Stimulated activated CD8-positive, alpha-beta memory T cell treated with anti-CD3 and anti-CD28 coated beads, Interleukin-4, amount 100 ng/mL, for 1 hour (primary cell): ENCODE data around the gene DUSP8.

Experiments
- DNase-seq, 2 donors: peaks; one replicate each; pipeline ENCODE4 v3.0.0-alpha.2; 2020; ENCODE audit warnings: low read depth in 2 of 2, low spot score in 1 of 2

DUSP8 gene

DNA sequence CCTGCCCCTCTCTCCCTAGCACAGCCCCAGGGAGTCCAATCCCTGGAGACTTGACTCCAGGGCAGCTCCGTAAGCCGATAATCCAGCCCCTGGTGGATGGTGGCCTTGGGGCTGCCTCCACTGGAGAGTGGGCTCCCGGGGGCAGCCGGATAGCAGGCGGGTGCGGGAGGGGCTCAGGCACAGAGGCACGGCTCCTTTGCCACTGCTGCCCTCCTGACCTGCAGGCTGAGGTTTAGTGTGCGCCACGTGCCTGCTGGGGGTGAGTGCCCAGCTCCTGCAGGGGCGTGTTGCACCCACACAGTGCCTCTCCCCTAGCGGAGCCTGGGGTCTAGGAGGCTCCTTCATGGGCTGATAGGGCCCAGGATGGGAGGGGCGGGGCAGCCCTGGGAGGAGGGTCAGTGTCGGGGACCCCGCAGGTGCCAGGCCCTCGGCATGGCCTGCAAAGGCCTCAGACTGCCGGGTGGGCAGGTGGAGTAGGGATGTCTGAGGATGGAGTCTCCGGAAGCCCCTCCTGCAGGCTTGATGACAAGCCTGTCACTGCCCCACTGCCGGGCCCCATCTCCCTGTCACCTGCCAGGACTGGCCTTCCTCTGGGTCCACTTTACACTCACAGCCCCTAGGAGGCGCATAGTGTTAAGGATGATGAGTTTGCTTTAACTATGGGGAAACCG is 5.6 kb downstream of the DUSP8 start:
- DNase-seq, result no peak

- no peak for DNase-seq
Measured at GRCh38 chr11:1565904-1566247, 6.2 kb downstream of the DUSP8 start.

GRCh38 chr11:1565173-1565903 is 6.7 kb downstream of the DUSP8 start:
- no peak for DNase-seq

DNA sequence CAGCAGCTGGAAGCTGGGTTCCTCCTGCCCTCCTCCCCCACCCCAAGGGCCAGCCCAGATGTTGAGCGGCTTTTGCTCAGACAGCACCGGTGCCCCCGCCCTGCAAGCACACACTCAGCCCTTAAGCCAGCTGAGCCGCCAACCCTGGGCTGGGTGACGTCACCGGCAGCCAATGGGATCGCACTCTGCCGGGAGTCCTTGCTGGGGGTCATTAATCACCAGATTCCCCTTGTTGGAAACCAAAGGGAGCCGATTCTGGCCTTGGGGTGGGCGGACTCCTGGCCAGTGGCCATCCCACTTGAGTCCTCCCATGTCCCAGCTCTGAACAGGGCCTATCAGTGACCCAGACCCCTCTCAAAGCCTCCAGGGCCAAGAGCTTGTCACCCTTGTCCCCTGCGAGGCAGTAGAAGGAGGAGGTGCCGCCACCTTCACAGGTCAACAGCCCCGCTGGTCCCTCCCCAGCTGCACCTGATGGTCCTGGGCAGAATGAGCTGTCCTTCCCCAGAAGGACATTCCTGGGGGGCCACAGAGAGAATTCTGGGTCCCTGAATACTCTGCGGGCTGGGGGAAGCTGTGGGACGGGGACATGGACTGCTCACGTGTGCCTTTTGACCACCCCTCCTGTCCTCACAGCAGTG is 7.4 kb downstream of the DUSP8 start:
- no peak for DNase-seq

- DNase-seq, result no peak
Measured at GRCh38 chr11:1563697-1564534, 8.2 kb downstream of the DUSP8 start.

- DNase-seq, result no peak
Measured at GRCh38 chr11:1563149-1563638, 8.9 kb downstream of the DUSP8 start.

DNA sequence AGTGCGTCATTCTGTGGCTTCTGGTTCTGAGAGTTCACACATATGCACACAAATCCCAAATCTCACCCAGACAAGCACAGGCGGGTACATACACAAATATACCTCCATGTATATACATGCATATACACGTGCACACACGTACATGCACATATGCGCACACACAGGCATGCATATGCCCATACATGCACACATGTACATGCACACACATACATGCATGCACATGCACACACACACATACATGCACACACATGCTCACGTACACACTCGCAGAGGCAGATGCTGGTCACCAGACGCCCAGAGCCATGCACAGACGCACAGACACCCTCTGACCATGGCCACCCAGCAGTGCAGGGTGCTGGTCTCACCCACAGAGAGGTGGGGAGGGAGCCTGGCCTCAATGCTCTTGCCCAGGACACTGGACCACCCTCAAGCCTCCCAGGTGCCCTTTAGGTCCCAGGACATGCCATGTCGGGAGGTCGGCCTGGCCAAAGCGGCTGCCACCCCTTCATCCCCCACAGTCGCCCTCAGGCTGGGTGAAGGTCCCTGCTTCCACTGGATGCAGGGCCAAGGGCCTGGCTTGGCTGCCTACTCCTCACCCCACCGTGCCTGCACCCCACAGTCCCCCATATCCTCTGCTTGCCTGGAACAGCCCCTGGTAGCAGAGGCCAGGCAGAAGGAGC is 9.5 kb downstream of the DUSP8 start:
- no peak for DNase-seq

- no peak for DNase-seq
Measured at GRCh38 chr11:1561955-1562354, 10.1 kb downstream of the DUSP8 start.

- no peak for DNase-seq
Measured at GRCh38 chr11:1561266-1561665, 10.8 kb downstream of the DUSP8 start.

- no peak for DNase-seq
Measured at GRCh38 chr11:1560649-1561251, 11.3 kb downstream of the DUSP8 start.

DNA sequence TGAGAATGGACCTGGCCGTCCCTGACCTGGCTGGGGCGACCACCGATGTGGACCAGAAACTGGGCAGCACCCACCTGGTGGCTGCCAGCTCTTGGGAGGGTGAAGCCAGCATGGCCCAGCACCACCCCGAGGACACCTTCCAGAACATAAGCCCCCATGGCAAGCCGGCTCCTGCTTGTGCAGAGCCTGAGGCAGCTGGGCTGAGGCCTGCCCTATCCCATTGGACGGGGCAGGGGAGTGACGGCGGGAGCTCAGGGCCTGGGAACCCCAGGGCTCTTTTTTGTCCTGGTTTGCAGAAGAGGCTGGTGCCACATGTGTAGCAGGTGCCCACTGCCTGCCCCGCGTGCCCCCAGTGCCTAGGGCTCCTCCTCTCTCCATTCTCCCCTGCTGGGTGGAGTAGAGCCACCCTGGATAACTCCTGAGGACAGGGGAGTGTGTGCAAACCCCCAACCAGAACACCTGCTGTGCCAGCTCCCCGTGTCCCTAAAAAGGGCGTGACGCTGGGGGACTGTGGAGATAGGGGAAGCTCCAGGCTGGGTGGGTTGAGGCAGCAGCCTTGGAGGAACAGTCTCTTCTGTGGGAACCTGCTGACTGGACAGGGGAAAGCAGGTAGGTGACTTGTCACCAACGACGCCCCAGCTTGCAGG is 11.9 kb downstream of the DUSP8 start:
- no peak for DNase-seq

DNA sequence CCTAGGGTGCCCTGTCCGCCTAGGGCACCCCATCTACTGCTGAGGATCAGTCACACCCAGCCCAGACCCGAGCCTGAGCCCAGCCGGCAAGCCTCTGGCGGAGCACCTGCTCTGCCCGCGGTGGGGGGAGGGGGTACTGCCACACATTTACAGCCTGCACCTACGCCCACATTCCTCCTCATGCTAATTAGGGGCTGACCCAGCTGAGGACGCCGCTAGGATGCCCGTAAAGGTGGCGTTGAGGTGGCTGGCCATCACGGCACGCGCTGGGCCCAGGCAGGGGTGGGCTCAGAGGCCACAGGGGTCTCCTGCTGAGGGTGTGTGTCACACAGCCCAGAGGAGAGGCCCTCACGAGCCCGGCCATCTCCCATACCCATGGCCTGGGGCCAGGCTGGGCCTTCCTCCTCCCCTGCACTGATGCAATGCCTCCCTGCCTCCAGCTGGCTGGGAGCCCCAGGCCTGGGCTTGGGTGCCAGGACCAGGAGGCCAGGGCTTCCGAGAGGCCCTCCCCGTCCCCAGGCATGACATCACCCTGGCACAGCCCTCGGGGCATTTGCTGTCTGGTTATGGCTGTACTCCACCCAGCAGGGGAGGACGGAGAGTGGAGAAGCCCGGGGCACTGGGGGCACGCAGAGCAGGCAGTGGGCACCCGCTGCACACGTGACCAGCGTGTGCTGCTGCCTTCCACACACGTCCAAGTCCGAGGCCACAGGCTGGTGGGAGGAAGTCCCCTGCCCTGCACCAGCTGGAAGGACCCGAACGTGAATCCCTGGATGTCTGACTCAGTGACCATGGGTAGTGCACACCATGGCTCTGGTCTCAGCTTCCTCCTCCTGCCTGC is 12.7 kb downstream of the DUSP8 start:
- no peak for DNase-seq

DNA sequence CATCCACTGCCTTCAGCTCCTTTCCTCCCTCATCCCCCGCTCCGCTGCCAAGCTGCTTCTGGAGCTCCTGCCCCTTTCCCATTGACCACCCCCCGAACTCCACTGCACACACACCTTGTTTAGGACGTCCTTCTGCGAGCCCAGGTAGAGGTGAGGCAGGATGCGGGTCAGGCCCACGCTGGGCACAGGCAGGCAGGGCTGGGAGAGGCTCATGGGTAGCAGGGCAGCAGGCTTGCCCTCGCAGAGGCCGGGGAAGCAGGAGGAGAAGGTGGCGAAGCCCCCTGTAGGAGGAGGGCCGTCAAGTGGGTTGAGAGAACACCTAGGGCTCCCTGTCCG is 13.3 kb downstream of the DUSP8 start:
- no peak for DNase-seq

- DNase-seq, result no peak
Measured at GRCh38 chr11:1557904-1558774, 13.9 kb downstream of the DUSP8 start.

DNA sequence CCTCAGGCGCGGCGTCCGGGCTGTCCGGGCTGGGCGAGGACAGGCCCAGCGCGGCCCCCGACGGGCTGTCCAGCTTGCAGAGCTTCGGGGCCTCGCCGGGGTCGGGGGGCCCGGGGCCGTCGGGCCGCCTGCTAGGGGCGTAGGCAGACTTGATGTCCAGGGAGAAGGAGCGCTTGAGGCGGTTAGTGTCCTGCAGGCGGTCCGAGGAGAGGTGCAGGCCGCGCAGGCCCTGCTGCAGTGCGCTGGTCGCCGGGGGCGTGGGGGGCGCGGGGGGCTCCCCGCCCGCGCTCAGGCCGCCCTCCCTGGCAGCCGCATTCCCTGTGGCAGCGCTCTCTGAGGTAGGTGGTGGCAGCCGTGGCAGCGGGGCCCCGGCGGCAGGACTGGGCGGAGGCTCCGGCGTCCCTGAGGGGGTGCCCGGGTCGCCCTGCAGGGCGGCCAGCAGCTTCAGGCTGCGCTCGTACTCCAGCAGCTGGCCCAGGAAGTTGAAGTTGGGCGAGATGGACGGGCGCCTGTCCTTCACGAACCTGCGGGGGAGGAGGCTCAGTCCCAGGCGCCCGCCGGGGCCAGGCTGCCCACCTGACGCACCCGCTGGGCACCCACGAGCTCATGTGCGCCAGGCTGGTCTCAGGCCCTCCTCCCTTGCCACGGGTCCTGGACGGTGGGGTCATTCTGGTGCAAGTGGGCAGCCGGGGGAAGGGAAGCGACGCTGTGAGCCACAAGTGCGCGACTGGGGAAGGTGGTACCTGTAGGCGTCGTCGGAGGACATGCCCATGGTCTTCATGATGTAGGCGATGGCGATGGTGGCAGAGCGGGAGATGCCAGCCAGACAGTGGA is 14.8 kb downstream of the DUSP8 start:
- DNase-seq, result no peak

GRCh38 chr11:1556278-1556902 is 15.7 kb downstream of the DUSP8 start:
- DNase-seq, result no peak

DNA sequence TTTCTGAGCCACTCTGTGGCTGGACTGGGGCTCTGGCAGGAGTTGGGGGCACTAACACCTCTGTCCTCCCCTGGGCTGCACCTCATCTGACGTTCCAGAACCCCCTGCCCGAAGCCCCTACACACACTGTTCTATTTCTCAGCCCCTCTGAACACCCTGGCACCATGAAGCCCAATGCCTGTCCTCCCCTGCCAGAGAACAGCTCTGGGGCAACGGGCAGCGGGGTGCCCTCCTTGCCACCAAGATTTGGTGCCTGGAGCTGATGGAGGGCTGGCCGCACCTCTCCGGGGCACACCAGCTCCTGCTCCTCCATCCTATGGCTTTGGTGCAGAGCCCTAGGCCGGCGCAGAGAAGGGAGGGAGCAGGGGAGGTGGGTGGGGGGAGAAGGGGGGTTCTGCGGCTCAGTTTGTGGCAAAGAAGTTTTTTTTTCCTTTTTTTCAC is 16.3 kb downstream of the DUSP8 start:
- no peak for DNase-seq
